Transverse colon (tissue), 4 donors: Measurements from ENCODE around the gene CTDNEP1. TPM values are rescaled to one million over a fixed set of nuclear protein-coding genes. Genes with fewer than 3 reads are reported as not detected.
A peak's percentile ranks its signal among the peaks of the same experiment; 100 is the strongest.

Source experiments
- DNase-seq: peaks from one replicate; pipeline ENCODE4 v3.0.0-alpha.2; 2019
- H3K27ac ChIP-seq, 4 donors: fragments of 200-600 bp; sonication (generic); 2 replicates each; pipeline ENCODE4 v1.5.1; 2016 to 2018; ENCODE audit warnings: inconsistent platforms in 4 of 4
- H3K27me3 ChIP-seq: fragments of 200-600 bp; sonication (generic); 2 replicates; pipeline ENCODE4 v1.5.1; 2017; ENCODE audit warnings: inconsistent platforms
- H3K36me3 ChIP-seq, 4 donors: fragments of 200-600 bp; sonication (generic); 2 replicates each; pipeline ENCODE4 v1.5.1; 2017 to 2019; ENCODE audit warnings: inconsistent platforms in 4 of 4
- H3K4me1 ChIP-seq, 4 donors: fragments of 200-600 bp; sonication (generic); 2 replicates each; pipeline ENCODE4 v1.5.1; 2017 to 2020; ENCODE audit warnings: inconsistent platforms in 4 of 4
- H3K4me3 ChIP-seq, 4 donors: fragments of 200-600 bp; sonication (generic); 1 replicate in 1 of 4; 2 replicates in 3 of 4; pipeline versions ENCODE4 v1.5.1 to v1.6.1; 2017 to 2019; ENCODE audit warnings: inconsistent platforms in 4 of 4
- H3K9me3 ChIP-seq, 2 donors: fragments of 200-600 bp; sonication (generic); 2 replicates each; pipeline ENCODE4 v1.5.1; 2017 to 2019; ENCODE audit warnings: inconsistent platforms in 2 of 2
- EP300 ChIP-seq: sonication (generic); formaldehyde crosslinking; IDR thresholded peaks from one replicate; pipeline ENCODE4 v1.6.1; 2017; ENCODE audit warnings: antibody characterized with exemption, low read depth
- POLR2A ChIP-seq: fragments of 450-650 bp; IDR thresholded peaks from one replicate; pipeline ENCODE4 v1.6.1; 2016; ENCODE audit warnings: antibody characterized with exemption, mild to moderate bottlenecking, moderate library complexity
- POLR2AphosphoS5 ChIP-seq, 3 donors: sonication (generic); formaldehyde crosslinking; IDR thresholded peaks; one replicate each; pipeline ENCODE4 v1.6.1; 2016; ENCODE audit warnings: antibody characterized with exemption in 3 of 3
- WGBS, 2 donors: methylation state at CpG; one replicate each; pipeline ENCODE4 v1.1.5; 2018; ENCODE audit warnings: low coverage in 1 of 2; 5-methylcytosine and 5-hydroxymethylcytosine counted together
- in situ Hi-C, 4 donors: fragments of 200-750 bp; cut with MboI; loops; one replicate each; pipeline versions ENCODE4 v1.15.0 to v1.15.1; 2017; ENCODE audit warnings: low sequenced_read_pairs in 3 of 4, low pct_ligation_motif_present in 1 of 4, low pct_unique_long_range_greater_than_20kb in 1 of 4
- intact Hi-C: fragments of 100-400 bp; cut with DNase I; formaldehyde crosslinking; loops from one replicate; pipeline ENCODE4 v1.15.1; 2023; ENCODE audit warnings: low total_unique reads
- total RNA-seq, 4 donors: library from RNA; depleted of rRNA; stranded (reverse); fragments of >200 nt; gene quantifications; one replicate each; pipeline ENCODE4 v1.1.0, GENCODE V29; 2016
- TF ChIP-seq, protein P1 (sequence below), 5 experiments: fragments of 200-600 bp in 3 of 5; fragments of 450-650 bp in 2 of 5; sonication (generic) in 3 of 5; IDR thresholded peaks; 1 replicate in 2 of 5; 2 replicates in 3 of 5; pipeline ENCODE4 v1.5.1; 2016 to 2017; ENCODE audit warnings: antibody characterized with exemption in 5 of 5, inconsistent platforms in 3 of 5, mild to moderate bottlenecking in 2 of 5, moderate library complexity in 1 of 5

CTDNEP1 gene
- total RNA-seq, 4 donors from 2014 or later: 52.3 to 113 (median 60.4) TPM

DNA sequence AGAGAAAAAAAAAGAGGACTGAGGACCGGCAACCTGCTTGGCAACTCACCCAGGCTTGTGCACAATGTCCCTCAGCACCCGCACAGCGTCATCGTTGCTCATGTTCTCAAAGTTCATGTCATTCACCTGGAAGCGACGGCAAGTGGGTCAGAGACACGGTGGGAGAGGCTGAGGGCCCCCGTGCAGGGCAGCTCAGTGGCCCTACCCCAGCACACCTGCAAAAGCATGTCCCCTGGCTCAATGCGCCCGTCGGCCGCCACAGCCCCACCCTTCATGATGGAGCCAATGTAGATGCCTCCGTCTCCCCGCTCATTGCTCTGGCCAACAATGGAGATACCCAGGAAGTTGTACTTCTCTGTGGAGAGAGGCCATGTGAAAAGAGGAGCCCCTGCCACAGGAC, 22.6 kb downstream of the CTDNEP1 start:
- 50 to 92% methylated on average over 1 to 14 of the region's 14 CpGs for WGBS, 2 donors
- DNase-seq: no peak
- peaks cover 15 to 22% (median 17%) of the 10 kb centered on the region in 4 donors for H3K4me1 ChIP-seq
- no peak overlapping the region for H3K4me3 ChIP-seq
- peaks cover 0 to 30% (median 12%) of the 10 kb centered on the region in 4 donors for H3K36me3 ChIP-seq
- in situ Hi-C loops (loop anchor here in 1 of 4 donors (25.0 kb wide), 1 partner anchor 908 kb away; no protein-coding TSS in a partner anchor), intact Hi-C loops (no loop called here)
- TF ChIP-seq, protein P1, sequence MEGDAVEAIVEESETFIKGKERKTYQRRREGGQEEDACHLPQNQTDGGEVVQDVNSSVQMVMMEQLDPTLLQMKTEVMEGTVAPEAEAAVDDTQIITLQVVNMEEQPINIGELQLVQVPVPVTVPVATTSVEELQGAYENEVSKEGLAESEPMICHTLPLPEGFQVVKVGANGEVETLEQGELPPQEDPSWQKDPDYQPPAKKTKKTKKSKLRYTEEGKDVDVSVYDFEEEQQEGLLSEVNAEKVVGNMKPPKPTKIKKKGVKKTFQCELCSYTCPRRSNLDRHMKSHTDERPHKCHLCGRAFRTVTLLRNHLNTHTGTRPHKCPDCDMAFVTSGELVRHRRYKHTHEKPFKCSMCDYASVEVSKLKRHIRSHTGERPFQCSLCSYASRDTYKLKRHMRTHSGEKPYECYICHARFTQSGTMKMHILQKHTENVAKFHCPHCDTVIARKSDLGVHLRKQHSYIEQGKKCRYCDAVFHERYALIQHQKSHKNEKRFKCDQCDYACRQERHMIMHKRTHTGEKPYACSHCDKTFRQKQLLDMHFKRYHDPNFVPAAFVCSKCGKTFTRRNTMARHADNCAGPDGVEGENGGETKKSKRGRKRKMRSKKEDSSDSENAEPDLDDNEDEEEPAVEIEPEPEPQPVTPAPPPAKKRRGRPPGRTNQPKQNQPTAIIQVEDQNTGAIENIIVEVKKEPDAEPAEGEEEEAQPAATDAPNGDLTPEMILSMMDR (IDR thresholded peaks at IDR 0.05): no peak
- TF ChIP-seq POLR2AphosphoS5 (IDR thresholded peaks at IDR 0.05) (no peak), EP300 (no peak), POLR2A (no peak)
- no peaks in the 10 kb centered on the region for H3K27me3 ChIP-seq
- H3K9me3 ChIP-seq: no peaks in the 10 kb centered on the region
- no peak overlapping the region for H3K27ac ChIP-seq

DNA sequence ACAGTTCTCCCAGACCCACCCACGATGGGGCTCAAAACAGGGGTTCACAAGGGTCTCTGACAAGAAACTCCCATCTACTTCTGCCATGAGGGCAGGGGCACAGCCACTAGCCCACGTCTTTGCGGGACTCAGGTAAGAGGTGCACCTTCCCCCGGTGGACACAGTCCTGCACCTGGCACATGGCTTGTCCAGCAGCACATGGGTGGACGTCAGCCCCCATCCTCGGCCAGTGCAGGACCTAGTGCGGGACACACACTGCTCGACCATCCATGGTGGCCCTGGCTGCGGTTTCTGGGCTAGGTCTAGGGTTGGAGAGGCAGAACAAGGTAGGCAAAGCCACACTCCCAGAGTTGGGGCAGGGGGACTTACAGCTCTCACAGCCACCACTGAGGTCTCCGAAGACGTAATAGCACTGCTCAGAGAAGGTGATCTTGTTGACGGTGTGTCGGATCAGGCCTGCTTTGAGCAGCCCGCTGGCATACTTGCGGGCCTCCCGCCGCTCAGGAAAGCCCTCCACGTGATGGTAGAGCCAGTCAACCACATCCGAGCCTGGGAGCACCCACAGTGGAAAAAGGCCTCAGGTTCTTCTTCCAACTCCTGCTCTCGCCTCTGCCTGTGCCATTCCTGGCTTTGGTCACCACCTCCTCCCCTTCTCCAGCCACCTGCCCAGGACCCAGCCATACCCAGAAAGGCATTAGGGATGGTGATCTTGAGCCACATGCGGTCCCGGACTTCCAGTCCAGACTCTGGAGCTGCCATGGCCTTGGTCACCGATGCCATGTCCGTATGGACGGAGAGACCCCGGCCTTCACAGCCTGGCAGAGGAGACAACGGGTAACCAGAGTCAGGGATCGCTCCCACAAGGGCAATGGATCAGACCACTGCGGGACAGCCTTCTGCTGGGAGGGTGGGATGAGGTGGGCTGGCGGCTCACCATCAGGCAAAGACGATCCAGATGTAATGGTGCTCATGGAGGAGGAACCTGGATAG, 24.5 kb downstream of the CTDNEP1 start:
- intact Hi-C loops (no loop called here), in situ Hi-C loops (loop anchor here in 1 of 4 donors (25.0 kb wide), 1 partner anchor 910 kb away; no protein-coding TSS in a partner anchor)
- Histone ChIP-seq H3K36me3 (peaks cover 0 to 38% (median 13%) of the 10 kb centered on the region in 4 donors), H3K4me1 (peaks cover 0 to 7% (median 3%) of the 10 kb centered on the region in 4 donors), H3K27ac (no peak overlapping the region), H3K4me3 (no peak overlapping the region), H3K27me3 (no peaks in the 10 kb centered on the region), H3K9me3 (no peaks in the 10 kb centered on the region)
- WGBS, 2 donors: 61 to 92% methylated on average over 2 to 30 of the region's 31 CpGs
- no peak for DNase-seq
- TF ChIP-seq POLR2AphosphoS5 (IDR thresholded peaks at IDR 0.05) (no peak), POLR2A (no peak), EP300 (no peak)
- TF ChIP-seq, protein P1 (IDR thresholded peaks at IDR 0.05): no peak

DNA sequence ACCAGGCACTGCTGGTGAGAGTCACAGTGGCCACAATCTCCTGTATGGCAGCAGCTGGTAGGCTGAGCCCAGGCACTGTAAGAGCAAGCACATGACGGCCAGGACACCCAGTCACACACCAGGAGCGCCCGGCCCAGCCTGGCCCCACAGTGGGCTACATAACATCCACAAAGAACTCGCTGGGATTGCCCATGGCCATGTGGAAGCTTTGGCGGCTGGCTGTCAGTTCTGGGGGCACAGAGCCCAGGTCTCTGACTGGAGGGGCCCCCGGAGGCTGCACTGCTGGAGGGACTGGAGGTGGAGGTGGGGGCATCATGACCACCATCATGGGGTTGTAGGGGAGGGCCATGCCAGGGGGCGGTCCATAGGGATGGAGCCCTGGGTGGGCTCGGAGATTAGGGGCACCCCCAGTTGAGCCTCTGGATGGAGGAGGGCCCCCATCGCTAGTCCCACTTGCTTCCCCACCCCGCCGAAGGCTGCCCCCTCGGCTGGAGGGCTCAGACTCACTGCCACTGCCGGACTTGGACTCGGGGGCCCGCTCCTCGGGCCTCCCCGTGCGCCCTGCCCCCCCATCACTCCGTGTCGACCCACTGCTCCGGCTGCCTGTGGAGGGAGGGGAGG, 25.7 kb downstream of the CTDNEP1 start:
- TF ChIP-seq POLR2AphosphoS5 (IDR thresholded peaks at IDR 0.05): no peak
- 73 to 83% methylated on average over 3 to 18 of the region's 21 CpGs for whole genome bisulfite sequencing, 2 donors
- peak overlapping the region in 1 of 4 donors; percentile 11 for H3K27ac ChIP-seq
- H3K36me3 ChIP-seq: peaks cover 0 to 38% (median 13%) of the 10 kb centered on the region in 4 donors
- no peaks in the 10 kb centered on the region for H3K9me3 ChIP-seq
- peaks cover 7 to 10% (median 8%) of the 10 kb centered on the region in 4 donors for H3K4me1 ChIP-seq
- in situ Hi-C loops (loop anchor here in 1 of 4 donors (25.0 kb wide), 1 partner anchor 911 kb away; no protein-coding TSS in a partner anchor), intact Hi-C loops (no loop called here)
- H3K27me3 ChIP-seq: no peaks in the 10 kb centered on the region
- DNase-seq: no peak
- H3K4me3 ChIP-seq: no peak overlapping the region

DNA sequence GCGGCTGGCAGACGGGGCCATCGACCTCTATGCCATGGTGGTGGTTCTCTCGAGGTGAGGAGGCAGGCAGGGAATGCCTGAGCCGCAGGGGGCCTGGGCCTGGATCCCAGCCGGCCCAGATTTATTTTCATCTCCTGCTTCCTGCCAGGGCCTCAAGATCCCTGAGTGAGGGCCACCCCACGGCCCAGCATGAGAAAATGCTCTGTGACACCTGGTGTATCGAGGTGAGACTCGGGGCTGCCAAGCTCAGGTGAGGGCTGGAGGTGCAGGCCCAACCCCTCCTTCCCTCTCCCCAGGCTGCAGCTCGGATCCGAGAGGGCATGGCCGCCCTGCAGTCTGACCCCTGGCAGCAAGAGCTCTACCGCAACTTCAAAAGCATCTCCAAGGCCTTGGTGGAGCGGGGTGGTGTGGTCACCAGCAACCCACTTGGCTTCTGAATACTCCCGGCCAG, 26.8 kb downstream of the CTDNEP1 start:
- H3K4me3 ChIP-seq: no peak overlapping the region
- intact Hi-C loops: no loop called here
- TF ChIP-seq POLR2A (no peak), POLR2AphosphoS5 (IDR thresholded peaks at IDR 0.05) (no peak), EP300 (no peak)
- TF ChIP-seq, protein P1 (IDR thresholded peaks at IDR 0.05): no peak
- in situ Hi-C loops: loop anchor here in 1 of 4 donors (25.0 kb wide), 1 partner anchor 913 kb away; no protein-coding TSS in a partner anchor
- 79% methylated on average over 15 of the region's 15 CpGs; no CpG with 5 or more reads in 1 of the 2 donors for WGBS, 2 donors
- H3K27ac ChIP-seq: peak overlapping the region in 1 of 4 donors; percentile 11
- no peak for DNase-seq
- peaks cover 9 to 17% (median 15%) of the 10 kb centered on the region in 4 donors for H3K4me1 ChIP-seq
- peaks cover 0 to 38% (median 10%) of the 10 kb centered on the region in 4 donors for H3K36me3 ChIP-seq
- H3K9me3 ChIP-seq: no peaks in the 10 kb centered on the region
- no peaks in the 10 kb centered on the region for H3K27me3 ChIP-seq
